Astrocyte of the cerebellum (primary cell): ENCODE data around the gene SLC19A2.

Experiments used
- DNase-seq: peaks from one replicate; pipeline ENCODE4 v3.0.0-alpha.2; 2011; ENCODE audit warnings: low read depth
- H3K4me3 ChIP-seq: 2 replicates; pipeline ENCODE4 v1.5.1; 2011; ENCODE audit warnings: mild to moderate bottlenecking, low read depth, low read length, moderate library complexity
- CTCF ChIP-seq: IDR thresholded peaks from 2 replicates; pipeline ENCODE4 v1.5.1; 2012; ENCODE audit warnings: low read length, low read depth, moderate library complexity, mild to moderate bottlenecking; ENCODE audit errors: missing control alignments
- in situ Hi-C: cut with HindIII; loops from 2 replicates; pipeline ENCODE4 v1.10.0; 2017; ENCODE audit warnings: low sequenced_read_pairs

The SLC19A2 gene

GRCh38 chr1:169478094-169478672, 7.6 kb downstream of the SLC19A2 start:
- in situ Hi-C loops: no loop called here
- TF ChIP-seq CTCF: no peak
- no peak for DNase-seq
- no peak overlapping the region for H3K4me3 ChIP-seq

DNA sequence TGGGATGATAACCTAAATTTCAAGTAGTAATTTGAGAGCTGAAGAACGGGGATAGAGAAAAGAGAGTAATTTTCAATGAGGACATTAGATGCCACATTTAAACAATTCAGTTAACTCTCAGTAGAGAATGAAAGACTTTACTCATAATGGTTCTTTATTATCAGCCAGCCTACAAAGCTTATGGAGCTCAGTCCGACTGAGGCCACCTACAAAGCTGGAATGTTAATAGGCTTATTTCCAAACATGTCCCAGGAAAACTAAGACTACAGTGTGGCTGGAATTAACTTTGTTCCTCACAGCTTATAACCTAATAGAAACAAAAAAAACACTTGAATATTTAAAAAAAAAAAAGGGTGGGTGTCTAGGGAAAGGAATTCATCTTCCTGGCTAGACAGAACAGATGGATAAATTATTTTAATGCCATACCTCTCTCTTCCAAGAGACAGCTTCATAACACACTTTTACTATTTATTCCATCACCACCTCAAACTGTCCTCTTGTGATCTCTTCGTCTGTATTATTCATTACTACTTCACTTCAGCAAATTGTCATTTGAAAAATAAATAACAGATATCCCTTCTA, 9.8 kb downstream of the SLC19A2 start:
- DNase-seq: no peak
- TF ChIP-seq CTCF: no peak
- in situ Hi-C loops: no loop called here
- no peak overlapping the region for H3K4me3 ChIP-seq

- DNase-seq: no peak
- in situ Hi-C loops: no loop called here
- H3K4me3 ChIP-seq: no peak overlapping the region
- TF ChIP-seq CTCF: no peak
Measured at GRCh38 chr1:169474302-169474995, 11.3 kb downstream of the SLC19A2 start.

GRCh38 chr1:169473347-169473746, 12.4 kb downstream of the SLC19A2 start:
- no peak for DNase-seq
- no peak for TF ChIP-seq CTCF
- H3K4me3 ChIP-seq: no peak overlapping the region
- in situ Hi-C loops: no loop called here

- TF ChIP-seq CTCF: no peak
- DNase-seq: no peak
- no peak overlapping the region for H3K4me3 ChIP-seq
- in situ Hi-C loops: no loop called here
Measured at GRCh38 chr1:169472738-169473137, 13.0 kb downstream of the SLC19A2 start.

DNA sequence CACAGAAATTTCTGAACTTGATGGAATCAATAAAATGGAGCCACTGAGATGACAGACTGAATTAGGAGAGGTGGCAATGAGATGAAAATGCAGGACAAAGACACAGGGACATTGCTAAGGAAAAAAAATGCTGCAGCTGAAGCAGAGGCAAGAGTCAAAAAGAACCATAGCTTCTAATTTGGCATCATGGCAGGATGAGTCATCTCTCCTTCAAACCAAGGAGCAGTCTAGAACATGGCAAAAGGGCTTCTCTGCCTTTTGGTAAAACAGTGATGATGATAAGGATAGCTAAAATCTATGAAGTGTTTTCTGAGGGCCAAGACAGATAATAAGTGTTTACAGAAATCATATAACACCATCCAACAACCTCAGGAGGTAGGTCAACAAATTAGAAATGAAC, 16.8 kb downstream of the SLC19A2 start:
- DNase-seq: no peak
- no peak for TF ChIP-seq CTCF

More for the DNA sequence above, 16.8 kb downstream of the SLC19A2 start:
- in situ Hi-C loops: no loop called here
- H3K4me3 ChIP-seq: no peak overlapping the region
